ENCODE results near the gene SDK2. TPM values are rescaled to one million over a fixed set of nuclear protein-coding genes. Genes with fewer than 3 reads are reported as not detected.

Gene SDK2
- total and polyA plus RNA-seq, 4 donors = 0.15 to 5.3 (median 2.5) TPM

GRCh38 chr17:73657473-73658116 lies 13.3 kb upstream of the SDK2 start:
- H3K4me1 ChIP-seq (ENCODE audit: control insufficient read depth in 1 of 2, insufficient read depth in 2 of 2, low read length in 2 of 2) = no peaks in the 10 kb centered on the region
- H3K9me3 ChIP-seq (ENCODE audit: control insufficient read depth, low read length) = peaks cover 7% of the 10 kb centered on the region
- DNase-seq (peak; percentile 60 to 83), ATAC-seq (ENCODE audit: low FRiP score) (no peak)
- no peak overlapping the region for H3K4me3 ChIP-seq (ENCODE audit: low read length in 2 of 2)
- intact Hi-C loops (cut with DNase I) = loop anchor here (5.0 to 10.0 kb wide), 2 partner anchors 517 to 520 kb away; no protein-coding TSS in a partner anchor
- H3K27ac ChIP-seq (ENCODE audit: low read depth in 1 of 2, low read length in 2 of 2) = no peak overlapping the region
- H3K36me3 ChIP-seq (ENCODE audit: control insufficient read depth in 1 of 2, insufficient read depth in 2 of 2, low read length in 1 of 2) = no peaks in the 10 kb centered on the region
- WGBS, 2 donors = 11 to 12% methylated on average over 11 of the region's 11 CpGs
- H3K27me3 ChIP-seq (ENCODE audit: control insufficient read depth in 1 of 2, insufficient read depth in 2 of 2, low read length in 1 of 2) = peaks cover 0 to 2% of the 10 kb centered on the region in 2 donors

- WGBS, 2 donors = 89 to 94% methylated on average over 5 of the region's 5 CpGs
- DNase-seq = no peak
Measured at GRCh38 chr17:73654241-73654640, 10.0 kb upstream of the SDK2 start.

GRCh38 chr17:73653810-73654209 lies 9.6 kb upstream of the SDK2 start:
- intact Hi-C loops (cut with DNase I) = loop anchor here in 1 of 2 donors (10.0 kb wide), 1 partner anchor 521 kb away; no protein-coding TSS in a partner anchor
- Histone ChIP-seq H3K4me1 (ENCODE audit: control insufficient read depth in 1 of 2, insufficient read depth in 2 of 2, low read length in 2 of 2) (no peaks in the 10 kb centered on the region), H3K27me3 (ENCODE audit: control insufficient read depth in 1 of 2, insufficient read depth in 2 of 2, low read length in 1 of 2) (peaks cover 0 to 2% of the 10 kb centered on the region in 2 donors), H3K36me3 (ENCODE audit: control insufficient read depth in 1 of 2, insufficient read depth in 2 of 2, low read length in 1 of 2) (no peaks in the 10 kb centered on the region), H3K27ac (ENCODE audit: low read depth in 1 of 2, low read length in 2 of 2) (no peak overlapping the region), H3K4me3 (ENCODE audit: low read length in 2 of 2) (no peak overlapping the region), H3K9me3 (ENCODE audit: control insufficient read depth, low read length) (peaks cover 7% of the 10 kb centered on the region)
- 78 to 87% methylated on average over 1 of the region's 1 CpG for WGBS, 2 donors
- ATAC-seq (ENCODE audit: low FRiP score) (no peak), DNase-seq (no peak)

More at GRCh38 chr17:73654241-73654640, 10.0 kb upstream of the SDK2 start:
- no peaks in the 10 kb centered on the region for H3K4me1 ChIP-seq (ENCODE audit: control insufficient read depth in 1 of 2, insufficient read depth in 2 of 2, low read length in 2 of 2)
- peaks cover 0 to 2% of the 10 kb centered on the region in 2 donors for H3K27me3 ChIP-seq (ENCODE audit: control insufficient read depth in 1 of 2, insufficient read depth in 2 of 2, low read length in 1 of 2)
- H3K27ac ChIP-seq (ENCODE audit: low read depth in 1 of 2, low read length in 2 of 2) = no peak overlapping the region
- ATAC-seq (ENCODE audit: low FRiP score) = no peak
- H3K4me3 ChIP-seq (ENCODE audit: low read length in 2 of 2) = no peak overlapping the region
- H3K36me3 ChIP-seq (ENCODE audit: control insufficient read depth in 1 of 2, insufficient read depth in 2 of 2, low read length in 1 of 2) = no peaks in the 10 kb centered on the region
- intact Hi-C loops (cut with DNase I) = loop anchor here in 1 of 2 donors (10.0 kb wide), 1 partner anchor 521 kb away; no protein-coding TSS in a partner anchor
- H3K9me3 ChIP-seq (ENCODE audit: control insufficient read depth, low read length) = peaks cover 7% of the 10 kb centered on the region

GRCh38 chr17:73652886-73653480 lies 8.7 kb upstream of the SDK2 start:
- WGBS, 2 donors = 58 to 88% methylated on average over 3 of the region's 3 CpGs
- Histone ChIP-seq H3K4me3 (ENCODE audit: low read length in 2 of 2) (no peak overlapping the region), H3K9me3 (ENCODE audit: control insufficient read depth, low read length) (peaks cover 7% of the 10 kb centered on the region), H3K4me1 (ENCODE audit: control insufficient read depth in 1 of 2, insufficient read depth in 2 of 2, low read length in 2 of 2) (no peaks in the 10 kb centered on the region), H3K27me3 (ENCODE audit: control insufficient read depth in 1 of 2, insufficient read depth in 2 of 2, low read length in 1 of 2) (peaks cover 0 to 2% of the 10 kb centered on the region in 2 donors), H3K27ac (ENCODE audit: low read depth in 1 of 2, low read length in 2 of 2) (no peak overlapping the region), H3K36me3 (ENCODE audit: control insufficient read depth in 1 of 2, insufficient read depth in 2 of 2, low read length in 1 of 2) (no peaks in the 10 kb centered on the region)
- DNase-seq = no peak
- ATAC-seq (ENCODE audit: low FRiP score) = no peak
- intact Hi-C loops (cut with DNase I) = loop anchor here in 1 of 2 donors (10.0 kb wide), 1 partner anchor 522 kb away; no protein-coding TSS in a partner anchor

- no peak overlapping the region for H3K4me3 ChIP-seq (ENCODE audit: low read length in 2 of 2)
- H3K27me3 ChIP-seq (ENCODE audit: control insufficient read depth in 1 of 2, insufficient read depth in 2 of 2, low read length in 1 of 2) = peaks cover 0 to 2% of the 10 kb centered on the region in 2 donors
- H3K9me3 ChIP-seq (ENCODE audit: control insufficient read depth, low read length) = peaks cover 7% of the 10 kb centered on the region
- WGBS, 2 donors = 77 to 80% methylated on average over 11 of the region's 11 CpGs
- no peaks in the 10 kb centered on the region for H3K4me1 ChIP-seq (ENCODE audit: control insufficient read depth in 1 of 2, insufficient read depth in 2 of 2, low read length in 2 of 2)
- DNase-seq = no peak
- intact Hi-C loops (cut with DNase I) = loop anchor here in 1 of 2 donors (10.0 kb wide), 1 partner anchor 524 kb away; no protein-coding TSS in a partner anchor
- ATAC-seq (ENCODE audit: low FRiP score) = no peak
- H3K36me3 ChIP-seq (ENCODE audit: control insufficient read depth in 1 of 2, insufficient read depth in 2 of 2, low read length in 1 of 2) = no peaks in the 10 kb centered on the region
- H3K27ac ChIP-seq (ENCODE audit: low read depth in 1 of 2, low read length in 2 of 2) = no peak overlapping the region
Measured at GRCh38 chr17:73650617-73651200, 6.5 kb upstream of the SDK2 start.

- no peak overlapping the region for H3K27ac ChIP-seq (ENCODE audit: low read depth in 1 of 2, low read length in 2 of 2)
- H3K9me3 ChIP-seq (ENCODE audit: control insufficient read depth, low read length) = peaks cover 7% of the 10 kb centered on the region
- ATAC-seq (ENCODE audit: low FRiP score) = no peak
- intact Hi-C loops (cut with DNase I) = loop anchor here in 1 of 2 donors (10.0 kb wide), 1 partner anchor 525 kb away; no protein-coding TSS in a partner anchor
- DNase-seq = no peak
- peaks cover 0 to 2% of the 10 kb centered on the region in 2 donors for H3K27me3 ChIP-seq (ENCODE audit: control insufficient read depth in 1 of 2, insufficient read depth in 2 of 2, low read length in 1 of 2)
- no peaks in the 10 kb centered on the region for H3K36me3 ChIP-seq (ENCODE audit: control insufficient read depth in 1 of 2, insufficient read depth in 2 of 2, low read length in 1 of 2)
- 27 to 34% methylated on average over 2 of the region's 2 CpGs for WGBS, 2 donors
- no peaks in the 10 kb centered on the region for H3K4me1 ChIP-seq (ENCODE audit: control insufficient read depth in 1 of 2, insufficient read depth in 2 of 2, low read length in 2 of 2)
- no peak overlapping the region for H3K4me3 ChIP-seq (ENCODE audit: low read length in 2 of 2)
Measured at GRCh38 chr17:73650140-73650539, 5.9 kb upstream of the SDK2 start.

GRCh38 chr17:73648974-73649373 lies 4.7 kb upstream of the SDK2 start:
- H3K27me3 ChIP-seq (ENCODE audit: control insufficient read depth in 1 of 2, insufficient read depth in 2 of 2, low read length in 1 of 2) = no peaks in the 10 kb centered on the region
- H3K27ac ChIP-seq (ENCODE audit: low read depth in 1 of 2, low read length in 2 of 2) = no peak overlapping the region
- no peak overlapping the region for H3K4me3 ChIP-seq (ENCODE audit: low read length in 2 of 2)
- peaks cover 1% of the 10 kb centered on the region for H3K9me3 ChIP-seq (ENCODE audit: control insufficient read depth, low read length)
- no peak for DNase-seq
- intact Hi-C loops (cut with DNase I) = loop anchor here (10.0 kb wide), 3 partner anchors 126 to 556 kb away; partner anchors contain the start of gene RPL38 (in 1 of the 2)
- 94 to 95% methylated on average over 3 of the region's 3 CpGs for WGBS, 2 donors
- ATAC-seq (ENCODE audit: low FRiP score) = no peak
- H3K4me1 ChIP-seq (ENCODE audit: control insufficient read depth in 1 of 2, insufficient read depth in 2 of 2, low read length in 2 of 2) = no peaks in the 10 kb centered on the region
- no peaks in the 10 kb centered on the region for H3K36me3 ChIP-seq (ENCODE audit: control insufficient read depth in 1 of 2, insufficient read depth in 2 of 2, low read length in 1 of 2)

- WGBS, 2 donors = 90 to 96% methylated on average over 3 of the region's 3 CpGs
- peak in 1 of 2 donors; percentile 13 for DNase-seq
- Histone ChIP-seq H3K4me3 (ENCODE audit: low read length in 2 of 2) (no peak overlapping the region), H3K36me3 (ENCODE audit: control insufficient read depth in 1 of 2, insufficient read depth in 2 of 2, low read length in 1 of 2) (no peaks in the 10 kb centered on the region), H3K9me3 (ENCODE audit: control insufficient read depth, low read length) (peaks cover 1% of the 10 kb centered on the region), H3K27ac (ENCODE audit: low read depth in 1 of 2, low read length in 2 of 2) (no peak overlapping the region), H3K4me1 (ENCODE audit: control insufficient read depth in 1 of 2, insufficient read depth in 2 of 2, low read length in 2 of 2) (no peaks in the 10 kb centered on the region), H3K27me3 (ENCODE audit: control insufficient read depth in 1 of 2, insufficient read depth in 2 of 2, low read length in 1 of 2) (no peaks in the 10 kb centered on the region)
- intact Hi-C loops (cut with DNase I) = loop anchor here (10.0 kb wide), 3 partner anchors 126 to 556 kb away; partner anchors contain the start of gene RPL38 (in 1 of the 2)
- ATAC-seq (ENCODE audit: low FRiP score) = no peak
Measured at GRCh38 chr17:73648543-73648820, 4.2 kb upstream of the SDK2 start.
